Large intestine (tissue), 3 donors: ENCODE data around the gene HCFC1. TPM values are rescaled to one million over a fixed set of nuclear protein-coding genes. Genes with fewer than 3 reads are reported as not detected.

Experiments used
- DNase-seq, 2 donors: peaks; one replicate each; pipeline versions ENCODE4 v3.0.0 to v3.0.0-alpha.2; 2013
- H3K27ac ChIP-seq: one replicate; pipeline ENCODE4 v1.5.1; 2013; ENCODE audit warnings: low read length
- H3K27me3 ChIP-seq: 2 replicates; pipeline ENCODE4 v1.6.1; 2013; ENCODE audit warnings: low read length; ENCODE audit not compliant: control insufficient read depth, insufficient read depth
- H3K36me3 ChIP-seq: 2 replicates; pipeline ENCODE4 v1.6.1; 2013; ENCODE audit warnings: low read length; ENCODE audit not compliant: control insufficient read depth, insufficient read depth
- H3K4me1 ChIP-seq: one replicate; pipeline ENCODE4 v1.6.1; 2013; ENCODE audit warnings: low read length; ENCODE audit not compliant: control insufficient read depth, insufficient read depth
- H3K4me3 ChIP-seq: one replicate; pipeline ENCODE4 v1.5.1; 2013; ENCODE audit warnings: low read length
- H3K9me3 ChIP-seq: one replicate; pipeline ENCODE4 v1.6.1; 2013; ENCODE audit warnings: mild to moderate bottlenecking, low read depth, low read length, moderate library complexity; ENCODE audit not compliant: control insufficient read depth
- WGBS: methylation state at CpG from one replicate; pipeline ENCODE4 v1.1.5; 2013; ENCODE audit warnings: low lambda C conversion rate; ENCODE audit not compliant: insufficient coverage; 5-methylcytosine and 5-hydroxymethylcytosine counted together
- polyA plus RNA-seq: library from polyadenylated mRNA; unstranded; fragments of 120-200 nt; gene quantifications from one replicate; pipeline ENCODE4 v1.2.1, GENCODE V29; 2013

The HCFC1 gene
- polyA plus RNA-seq, 1 donor: 33.3 TPM

- Histone ChIP-seq H3K27me3 (no peaks in the 10 kb centered on the region), H3K4me3 (no peak overlapping the region), H3K4me1 (peaks cover 36% of the 10 kb centered on the region), H3K9me3 (no peaks in the 10 kb centered on the region), H3K27ac (no peak overlapping the region), H3K36me3 (peaks cover 29% of the 10 kb centered on the region)
- no CpG with 5 or more reads among the region's 16 CpGs for WGBS
- DNase-seq: no peak
Observed at GRCh38 chrX:154015581-154016264, 44.1 kb upstream of the HCFC1 start.

GRCh38 chrX:154014429-154015380 is 43.1 kb upstream of the HCFC1 start:
- Histone ChIP-seq H3K36me3 (peaks cover 30% of the 10 kb centered on the region), H3K9me3 (no peaks in the 10 kb centered on the region)
- WGBS: no CpG with 5 or more reads among the region's 24 CpGs

GRCh38 chrX:154013614-154014360 is 42.2 kb upstream of the HCFC1 start:
- WGBS: no CpG with 5 or more reads among the region's 20 CpGs
- peak in 1 of 2 donors; percentile 34 for DNase-seq
- H3K4me3 ChIP-seq: no peak overlapping the region
- H3K27me3 ChIP-seq: no peaks in the 10 kb centered on the region
- H3K9me3 ChIP-seq: no peaks in the 10 kb centered on the region
- peaks cover 40% of the 10 kb centered on the region for H3K4me1 ChIP-seq
- peak overlapping the region; percentile 80 for H3K27ac ChIP-seq
- peaks cover 30% of the 10 kb centered on the region for H3K36me3 ChIP-seq

More at GRCh38 chrX:154014429-154015380, 43.1 kb upstream of the HCFC1 start:
- Histone ChIP-seq H3K27me3 (no peaks in the 10 kb centered on the region), H3K27ac (no peak overlapping the region), H3K4me3 (no peak overlapping the region), H3K4me1 (peaks cover 41% of the 10 kb centered on the region)
- no peak for DNase-seq

GRCh38 chrX:154013001-154013421 is 41.4 kb upstream of the HCFC1 start:
- Histone ChIP-seq H3K27ac (peak overlapping the region; percentile 80), H3K9me3 (no peaks in the 10 kb centered on the region), H3K4me3 (no peak overlapping the region), H3K27me3 (no peaks in the 10 kb centered on the region), H3K4me1 (peaks cover 36% of the 10 kb centered on the region), H3K36me3 (peaks cover 30% of the 10 kb centered on the region)
- no CpG with 5 or more reads among the region's 17 CpGs for WGBS
- peak; percentile 35 to 36 for DNase-seq

GRCh38 chrX:154012336-154012991 is 40.8 kb upstream of the HCFC1 start:
- Histone ChIP-seq H3K27me3 (no peaks in the 10 kb centered on the region), H3K4me3 (no peak overlapping the region), H3K9me3 (no peaks in the 10 kb centered on the region), H3K36me3 (peaks cover 26% of the 10 kb centered on the region), H3K4me1 (peaks cover 34% of the 10 kb centered on the region), H3K27ac (peak overlapping the region; percentile 80)
- DNase-seq: peak; percentile 35 to 50
- WGBS: no CpG with 5 or more reads among the region's 17 CpGs

- Histone ChIP-seq H3K36me3 (peaks cover 18% of the 10 kb centered on the region), H3K4me1 (peaks cover 34% of the 10 kb centered on the region), H3K4me3 (no peak overlapping the region), H3K27me3 (no peaks in the 10 kb centered on the region), H3K9me3 (no peaks in the 10 kb centered on the region), H3K27ac (peak overlapping the region; percentile 80)
- no peak for DNase-seq
- WGBS: no CpG with 5 or more reads among the region's 18 CpGs
Observed at GRCh38 chrX:154011376-154012335, 40.0 kb upstream of the HCFC1 start.

GRCh38 chrX:154010330-154011087 is 38.9 kb upstream of the HCFC1 start:
- H3K27ac ChIP-seq: peak overlapping the region; percentile 90
- H3K27me3 ChIP-seq: no peaks in the 10 kb centered on the region
- H3K4me3 ChIP-seq: no peak overlapping the region
- WGBS: no CpG with 5 or more reads among the region's 18 CpGs
- H3K4me1 ChIP-seq: peaks cover 34% of the 10 kb centered on the region
- H3K9me3 ChIP-seq: no peaks in the 10 kb centered on the region
- DNase-seq: peak; percentile 83 to 87
- H3K36me3 ChIP-seq: peaks cover 7% of the 10 kb centered on the region

GRCh38 chrX:154008521-154008920 is 36.9 kb upstream of the HCFC1 start:
- no peak overlapping the region for H3K27ac ChIP-seq
- no peak for DNase-seq

More at GRCh38 chrX:154008521-154008920, 36.9 kb upstream of the HCFC1 start:
- Histone ChIP-seq H3K4me1 (peaks cover 30% of the 10 kb centered on the region), H3K4me3 (no peak overlapping the region), H3K27me3 (no peaks in the 10 kb centered on the region), H3K36me3 (peaks cover 7% of the 10 kb centered on the region), H3K9me3 (no peaks in the 10 kb centered on the region)
- WGBS: no CpG with 5 or more reads among the region's 4 CpGs
